GM13976 (cell line): Measurements from ENCODE around the gene CSRP1.

Experiments
- DNase-seq: peaks from one replicate; pipeline ENCODE4 v3.0.0; 2012; ENCODE audit warnings: low spot score
- in situ Hi-C: fragments of 300-500 bp; cut with MboI; formaldehyde crosslinking; loops from one replicate; pipeline ENCODE4 v1.12.0; 2022; ENCODE audit warnings: low sequenced_read_pairs, mixed read lengths, inconsistent platforms; ENCODE audit not compliant: unreplicated experiment
- TF ChIP-seq, protein P1 (sequence below): IDR thresholded peaks from 2 replicates; pipeline ENCODE4 v1.5.1; 2012; ENCODE audit warnings: borderline replicate concordance, mild to moderate bottlenecking; ENCODE audit not compliant: insufficient read depth; ENCODE audit errors: extremely low read depth, missing control alignments, control extremely low read depth

CSRP1 gene

DNA sequence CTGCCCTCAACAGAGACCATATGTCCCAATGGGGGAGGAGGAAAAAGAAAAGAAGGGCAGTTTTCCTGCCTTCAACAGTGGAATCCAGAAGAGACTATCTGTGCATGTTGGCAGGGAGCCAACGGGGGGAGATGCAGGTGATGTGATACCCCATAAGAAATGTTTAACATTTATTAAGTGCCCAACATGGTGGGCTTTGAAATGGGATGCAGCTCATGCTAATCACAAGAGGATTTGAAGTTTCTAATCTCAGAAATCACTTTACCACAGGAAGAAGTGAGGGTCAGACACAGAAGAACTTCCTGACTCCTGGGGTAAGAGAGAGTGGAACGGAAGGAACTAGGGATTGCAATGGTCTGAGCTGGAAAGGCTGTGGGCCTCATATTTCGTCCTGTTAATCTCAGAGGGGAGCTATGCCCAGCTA lies 16.2 kb downstream of the CSRP1 start:
- DNase-seq: no peak
- in situ Hi-C loops: no loop called here
- TF ChIP-seq, protein P1, sequence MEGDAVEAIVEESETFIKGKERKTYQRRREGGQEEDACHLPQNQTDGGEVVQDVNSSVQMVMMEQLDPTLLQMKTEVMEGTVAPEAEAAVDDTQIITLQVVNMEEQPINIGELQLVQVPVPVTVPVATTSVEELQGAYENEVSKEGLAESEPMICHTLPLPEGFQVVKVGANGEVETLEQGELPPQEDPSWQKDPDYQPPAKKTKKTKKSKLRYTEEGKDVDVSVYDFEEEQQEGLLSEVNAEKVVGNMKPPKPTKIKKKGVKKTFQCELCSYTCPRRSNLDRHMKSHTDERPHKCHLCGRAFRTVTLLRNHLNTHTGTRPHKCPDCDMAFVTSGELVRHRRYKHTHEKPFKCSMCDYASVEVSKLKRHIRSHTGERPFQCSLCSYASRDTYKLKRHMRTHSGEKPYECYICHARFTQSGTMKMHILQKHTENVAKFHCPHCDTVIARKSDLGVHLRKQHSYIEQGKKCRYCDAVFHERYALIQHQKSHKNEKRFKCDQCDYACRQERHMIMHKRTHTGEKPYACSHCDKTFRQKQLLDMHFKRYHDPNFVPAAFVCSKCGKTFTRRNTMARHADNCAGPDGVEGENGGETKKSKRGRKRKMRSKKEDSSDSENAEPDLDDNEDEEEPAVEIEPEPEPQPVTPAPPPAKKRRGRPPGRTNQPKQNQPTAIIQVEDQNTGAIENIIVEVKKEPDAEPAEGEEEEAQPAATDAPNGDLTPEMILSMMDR: no peak

DNA sequence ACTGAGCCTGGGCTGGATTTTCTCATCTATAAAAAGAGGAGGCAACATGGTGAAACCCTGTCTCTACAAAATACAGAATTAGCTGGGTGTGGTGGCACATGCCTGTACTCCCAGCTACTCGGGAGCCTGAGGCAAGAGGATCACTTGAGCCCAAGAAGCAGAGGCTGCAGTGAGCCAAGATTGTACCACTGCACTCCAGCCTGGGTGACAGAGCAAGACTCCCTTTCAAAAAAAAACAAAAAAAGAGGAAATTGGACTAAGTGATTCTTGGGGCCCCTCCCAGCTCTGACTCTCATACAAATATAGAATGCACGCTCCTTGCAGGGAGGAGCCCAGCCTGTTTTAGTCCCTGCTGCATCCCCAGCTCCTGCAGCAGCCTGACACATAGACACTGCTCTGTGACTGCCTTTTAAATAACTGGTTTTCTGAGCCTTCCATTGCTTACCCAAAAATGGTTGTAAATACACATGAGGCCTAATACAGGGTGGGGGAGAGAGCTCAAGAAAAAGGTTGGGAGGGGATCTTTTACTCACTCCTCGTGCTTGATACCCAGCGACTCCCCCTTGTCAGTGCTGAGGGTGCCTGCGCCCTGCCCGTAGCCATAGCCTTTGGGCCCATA lies 17.2 kb downstream of the CSRP1 start:
- in situ Hi-C loops: no loop called here
- TF ChIP-seq, protein P1: no peak
- no peak for DNase-seq

DNA sequence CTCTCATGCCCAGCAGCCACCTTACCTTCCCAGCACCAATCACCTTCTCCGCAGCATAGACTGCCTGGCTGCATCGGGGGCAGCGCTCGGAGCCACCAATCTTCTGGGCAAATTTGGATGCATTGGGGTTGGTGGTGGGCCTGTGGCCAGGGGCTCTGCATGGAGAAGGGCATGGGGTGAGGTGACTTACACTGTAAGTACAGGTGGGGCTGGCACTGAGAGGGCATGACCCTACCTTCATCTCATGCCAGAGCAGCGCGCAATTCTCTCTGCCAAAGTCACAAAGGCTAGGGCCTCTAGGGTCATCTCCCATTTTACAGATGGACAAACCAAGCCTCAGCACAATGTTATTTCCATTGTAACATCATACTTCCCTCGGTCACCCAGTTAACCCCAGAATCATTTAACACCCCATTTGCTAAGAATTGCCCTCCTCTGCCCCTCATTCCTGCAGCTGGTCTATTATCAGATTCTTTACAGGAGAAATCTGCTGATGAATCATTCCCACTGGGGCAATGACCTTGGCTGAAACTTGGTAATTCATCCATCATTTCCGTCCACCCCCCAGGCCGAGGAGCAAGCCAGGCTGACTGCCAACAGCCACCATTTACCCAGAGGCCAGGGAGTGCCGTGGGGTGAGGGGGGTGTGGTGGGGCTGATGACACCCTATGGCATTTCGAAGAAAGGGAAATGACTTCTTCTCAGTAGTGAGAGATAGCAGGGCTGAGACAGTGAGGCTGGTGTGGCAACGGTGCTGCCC lies 17.9 kb downstream of the CSRP1 start:
- in situ Hi-C loops: no loop called here
- no peak for DNase-seq
- TF ChIP-seq, protein P1: no peak

DNA sequence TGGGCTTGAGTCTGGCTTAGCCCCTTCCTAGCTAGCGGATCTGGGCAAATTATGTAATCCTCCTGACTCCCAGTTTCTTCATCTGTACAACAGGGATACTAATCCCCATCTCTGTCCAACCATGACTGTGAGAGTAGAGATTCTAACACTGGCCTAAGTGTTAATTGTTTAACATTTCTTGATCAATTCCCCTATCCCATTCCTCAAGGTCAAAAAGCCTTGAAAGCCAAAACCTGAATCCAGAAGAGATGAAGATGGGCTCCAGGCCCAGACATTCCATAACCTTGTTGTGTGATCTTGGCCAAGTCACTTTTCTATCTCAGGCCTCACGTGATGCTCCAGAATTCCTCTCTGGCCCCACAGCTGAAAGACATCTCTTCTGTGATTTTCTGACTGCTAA lies 19.2 kb downstream of the CSRP1 start:
- DNase-seq: no peak
- in situ Hi-C loops: no loop called here
- TF ChIP-seq, protein P1: no peak

DNA sequence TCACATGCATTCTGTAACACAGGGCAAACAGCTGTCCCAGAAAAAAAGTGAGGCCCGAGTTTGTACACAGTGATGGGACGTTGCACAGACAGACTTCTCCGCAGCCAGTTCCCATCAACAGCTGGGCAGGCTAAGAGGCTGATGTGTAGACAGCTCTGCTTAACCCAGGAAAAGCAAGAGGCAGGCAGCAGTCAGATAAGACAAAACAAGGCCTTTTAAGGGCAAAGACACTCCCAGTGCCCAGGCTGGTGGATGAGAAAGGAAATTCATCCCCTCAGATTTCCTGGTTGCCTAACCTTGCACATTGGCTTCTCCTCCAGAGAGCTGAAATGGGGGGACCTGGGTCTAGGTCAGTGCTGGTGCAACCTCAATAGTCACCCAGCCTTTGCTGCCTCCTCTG lies 20.7 kb downstream of the CSRP1 start:
- in situ Hi-C loops: no loop called here
- TF ChIP-seq, protein P1: no peak
- DNase-seq: no peak

DNA sequence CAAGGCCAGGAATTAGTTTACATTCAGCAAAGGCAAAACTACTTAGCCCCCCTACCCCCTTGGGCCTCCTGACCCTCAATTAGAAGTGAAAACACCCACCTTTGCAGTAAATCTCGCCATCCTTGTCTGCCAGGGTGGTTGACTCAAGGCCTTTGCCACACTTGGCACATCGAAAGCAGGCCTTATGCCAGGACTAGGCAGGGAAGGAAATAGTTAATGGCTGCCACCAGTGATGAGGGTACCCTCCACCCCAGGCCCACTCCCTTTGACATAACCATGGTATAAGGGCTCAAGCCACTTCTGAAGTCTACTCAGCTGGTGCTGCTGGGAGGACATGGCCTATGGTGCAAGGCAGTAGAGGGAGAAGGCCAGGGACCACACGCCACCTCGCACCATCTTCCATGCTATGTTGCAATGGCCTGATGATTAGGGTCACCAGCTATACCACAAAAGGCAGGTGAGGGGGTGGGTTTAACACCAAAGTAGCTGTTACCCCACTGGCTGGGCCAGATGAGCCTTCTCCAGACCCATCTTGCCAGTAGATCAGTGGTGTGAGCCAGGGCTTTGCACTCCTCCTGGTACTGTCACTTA lies 21.6 kb downstream of the CSRP1 start:
- DNase-seq: no peak
- in situ Hi-C loops: no loop called here
- TF ChIP-seq, protein P1: no peak
